Measurements from ENCODE around the gene KRT4. TPM values are rescaled to one million over a fixed set of nuclear protein-coding genes. Genes with fewer than 3 reads are reported as not detected.
"Not testable (repeated sequence)": the region's sequence is repeated elsewhere in the genome, so short reads cannot be mapped to it uniquely, and the experiment has no call there.

KRT4 gene
- total RNA-seq, 2 experiments from 2014 or later = not detected

- ATAC-seq (no peak), DNase-seq (no peak)
- CTCF ChIA-PET = no interaction called here
- POLR2A ChIA-PET = no interaction called here
- Mint-ChIP-seq H3K27ac (no peak overlapping the region), H3K36me3 (ENCODE audit: low read depth) (no peaks in the 10 kb centered on the region), H3K27me3 (ENCODE audit: low read depth) (peaks cover 30% of the 10 kb centered on the region), H3K4me1 (ENCODE audit: low read depth) (no peaks in the 10 kb centered on the region), H3K9me3 (ENCODE audit: insufficient read depth) (no peaks in the 10 kb centered on the region), H3K4me3 (no peak overlapping the region)
Measured at GRCh38 chr12:52769354-52769753, 44.6 kb downstream of the KRT4 start.

DNA sequence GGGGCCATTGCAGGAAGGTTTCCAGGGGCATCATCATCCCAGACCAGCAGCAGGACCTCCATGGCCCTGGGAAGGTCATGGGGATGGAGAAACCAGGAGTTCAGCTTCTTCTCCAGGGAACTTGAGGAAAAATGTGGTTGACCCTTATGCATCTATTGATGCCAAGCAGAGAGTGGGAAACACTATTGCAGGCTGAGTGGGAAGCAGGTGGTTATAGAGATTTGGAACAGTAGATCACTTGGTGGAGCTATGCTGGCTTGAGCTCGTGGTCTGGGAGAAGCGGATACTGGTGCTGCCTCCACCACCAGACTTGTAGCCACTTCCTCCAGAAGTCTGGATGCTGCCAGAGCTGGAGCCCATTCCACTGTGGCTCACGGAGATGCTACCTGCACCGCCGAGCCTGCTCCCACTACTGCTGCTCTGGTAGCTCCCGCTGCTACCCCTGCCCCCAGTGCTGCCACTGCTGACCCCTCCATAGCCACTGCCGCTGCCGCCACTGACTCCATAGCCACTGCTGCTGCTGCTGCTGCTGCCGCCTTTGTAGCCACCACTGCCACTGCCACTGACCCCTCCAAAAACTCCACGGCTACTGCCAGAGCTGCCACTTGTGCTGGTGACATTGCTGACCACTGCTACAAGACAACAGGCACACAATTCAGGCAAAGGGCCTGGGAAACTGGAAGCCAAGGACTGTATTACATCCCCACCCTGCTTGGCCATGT lies 45.3 kb downstream of the KRT4 start:
- POLR2A ChIA-PET = no interaction called here
- Mint-ChIP-seq H3K9me3 (ENCODE audit: insufficient read depth) (no peaks in the 10 kb centered on the region), H3K4me1 (ENCODE audit: low read depth) (no peaks in the 10 kb centered on the region)

DNA sequence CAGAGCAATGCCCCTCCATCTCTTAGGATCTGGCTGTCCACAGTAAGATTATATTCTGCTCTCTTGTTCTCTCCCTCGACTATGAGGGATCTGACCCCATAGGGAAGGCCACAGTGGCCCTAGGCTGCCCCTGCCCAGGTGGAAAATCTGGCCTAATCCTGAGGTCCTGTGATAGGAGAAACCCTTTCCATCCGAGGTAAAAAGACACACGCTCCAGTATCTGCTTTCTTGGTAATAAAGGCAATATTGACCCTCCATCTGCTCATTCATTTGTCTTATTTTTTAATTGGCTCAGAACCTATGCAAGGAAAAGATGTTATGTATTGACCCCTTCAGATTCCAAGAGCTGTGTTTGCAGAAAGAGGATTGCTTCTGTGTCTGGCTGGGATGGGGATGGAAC lies 46.5 kb downstream of the KRT4 start:
- Mint-ChIP-seq H3K4me3 (no peak overlapping the region), H3K36me3 (ENCODE audit: low read depth) (no peaks in the 10 kb centered on the region), H3K27me3 (ENCODE audit: low read depth) (peaks cover 20% of the 10 kb centered on the region), H3K4me1 (ENCODE audit: low read depth) (no peaks in the 10 kb centered on the region), H3K9me3 (ENCODE audit: insufficient read depth) (peaks cover 3% of the 10 kb centered on the region), H3K27ac (no peak overlapping the region)
- DNase-seq (no peak), ATAC-seq (no peak)
- ChIA-PET POLR2A (no interaction called here), CTCF (no interaction called here)

More for the DNA sequence above, 45.3 kb downstream of the KRT4 start:
- Mint-ChIP-seq H3K36me3 (ENCODE audit: low read depth) (no peaks in the 10 kb centered on the region), H3K27ac (no peak overlapping the region), H3K27me3 (ENCODE audit: low read depth) (peaks cover 30% of the 10 kb centered on the region), H3K4me3 (no peak overlapping the region)
- CTCF ChIA-PET = no interaction called here
- no peak for DNase-seq
- no peak for ATAC-seq

- Mint-ChIP-seq H3K27me3 (ENCODE audit: low read depth) (peaks cover 20% of the 10 kb centered on the region), H3K4me1 (ENCODE audit: low read depth) (no peaks in the 10 kb centered on the region), H3K9me3 (ENCODE audit: insufficient read depth) (peaks cover 5% of the 10 kb centered on the region), H3K36me3 (ENCODE audit: low read depth) (no peaks in the 10 kb centered on the region), H3K4me3 (no peak overlapping the region), H3K27ac (no peak overlapping the region)
- ATAC-seq (no peak), DNase-seq (no peak)
- POLR2A ChIA-PET = no interaction called here
- CTCF ChIA-PET = no interaction called here
Measured at GRCh38 chr12:52767020-52767379, 46.9 kb downstream of the KRT4 start.

GRCh38 chr12:52766351-52767019 lies 47.4 kb downstream of the KRT4 start:
- H3K4me3 Mint-ChIP-seq = no peak overlapping the region
- CTCF ChIA-PET = no interaction called here
- peaks cover 5% of the 10 kb centered on the region for H3K9me3 Mint-ChIP-seq (ENCODE audit: insufficient read depth)
- DNase-seq (no peak), ATAC-seq (no peak)
- POLR2A ChIA-PET = no interaction called here
- H3K36me3 Mint-ChIP-seq (ENCODE audit: low read depth) = no peaks in the 10 kb centered on the region
- peaks cover 20% of the 10 kb centered on the region for H3K27me3 Mint-ChIP-seq (ENCODE audit: low read depth)
- H3K27ac Mint-ChIP-seq = no peak overlapping the region
- H3K4me1 Mint-ChIP-seq (ENCODE audit: low read depth) = no peaks in the 10 kb centered on the region

GRCh38 chr12:52765702-52766101 lies 48.2 kb downstream of the KRT4 start:
- DNase-seq (no peak), ATAC-seq (no peak)
- peaks cover 15% of the 10 kb centered on the region for H3K27me3 Mint-ChIP-seq (ENCODE audit: low read depth)
- no peaks in the 10 kb centered on the region for H3K4me1 Mint-ChIP-seq (ENCODE audit: low read depth)
- POLR2A ChIA-PET = no interaction called here
- H3K36me3 Mint-ChIP-seq (ENCODE audit: low read depth) = no peaks in the 10 kb centered on the region
- no peak overlapping the region for H3K4me3 Mint-ChIP-seq
- H3K27ac Mint-ChIP-seq = no peak overlapping the region
- peaks cover 5% of the 10 kb centered on the region for H3K9me3 Mint-ChIP-seq (ENCODE audit: insufficient read depth)
- CTCF ChIA-PET = no interaction called here

DNA sequence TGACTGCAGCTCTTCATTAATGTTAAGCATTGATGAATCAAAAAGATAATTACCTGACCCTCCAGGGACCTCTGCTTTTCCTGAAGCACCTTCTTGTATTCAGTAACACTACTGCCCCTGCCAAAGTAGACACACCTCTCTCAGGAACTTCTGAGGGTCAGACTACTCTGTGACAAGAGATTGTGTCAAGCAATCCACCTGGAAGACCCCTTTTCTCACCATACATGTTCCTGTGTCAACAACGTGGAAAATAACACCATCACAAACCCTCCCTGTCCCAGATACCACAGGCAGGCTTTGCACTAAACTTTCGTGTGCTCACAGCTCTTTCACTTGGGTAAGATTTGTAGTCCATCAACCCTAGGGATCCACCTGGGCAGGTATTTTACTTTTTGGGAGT lies 49.9 kb downstream of the KRT4 start:
- DNase-seq (no peak), ATAC-seq (no peak)
- ChIA-PET POLR2A (no interaction called here), CTCF (interaction anchor here (0.9 to 1.4 kb wide), 3 partner anchors 116 to 381 kb away, joined by 3 to 4 read pairs (median 3); no protein-coding TSS in a partner anchor)
- no peaks in the 10 kb centered on the region for H3K4me1 Mint-ChIP-seq (ENCODE audit: low read depth)
- peaks cover 5% of the 10 kb centered on the region for H3K9me3 Mint-ChIP-seq (ENCODE audit: insufficient read depth)
- H3K27me3 Mint-ChIP-seq (ENCODE audit: low read depth) = peaks cover 16% of the 10 kb centered on the region
- no peak overlapping the region for H3K27ac Mint-ChIP-seq
- no peaks in the 10 kb centered on the region for H3K36me3 Mint-ChIP-seq (ENCODE audit: low read depth)
- no peak overlapping the region for H3K4me3 Mint-ChIP-seq

GRCh38 chr12:52763036-52763659 lies 50.8 kb downstream of the KRT4 start:
- peaks cover 19% of the 10 kb centered on the region for H3K27me3 Mint-ChIP-seq (ENCODE audit: low read depth)
- no peak overlapping the region for H3K4me3 Mint-ChIP-seq
- no peak for ATAC-seq
- H3K36me3 Mint-ChIP-seq (ENCODE audit: low read depth) = no peaks in the 10 kb centered on the region
- ChIA-PET CTCF (no interaction called here), POLR2A (no interaction called here)
- H3K4me1 Mint-ChIP-seq (ENCODE audit: low read depth) = no peaks in the 10 kb centered on the region
- H3K9me3 Mint-ChIP-seq (ENCODE audit: insufficient read depth) = peaks cover 5% of the 10 kb centered on the region
- no peak for DNase-seq
- no peak overlapping the region for H3K27ac Mint-ChIP-seq

DNA sequence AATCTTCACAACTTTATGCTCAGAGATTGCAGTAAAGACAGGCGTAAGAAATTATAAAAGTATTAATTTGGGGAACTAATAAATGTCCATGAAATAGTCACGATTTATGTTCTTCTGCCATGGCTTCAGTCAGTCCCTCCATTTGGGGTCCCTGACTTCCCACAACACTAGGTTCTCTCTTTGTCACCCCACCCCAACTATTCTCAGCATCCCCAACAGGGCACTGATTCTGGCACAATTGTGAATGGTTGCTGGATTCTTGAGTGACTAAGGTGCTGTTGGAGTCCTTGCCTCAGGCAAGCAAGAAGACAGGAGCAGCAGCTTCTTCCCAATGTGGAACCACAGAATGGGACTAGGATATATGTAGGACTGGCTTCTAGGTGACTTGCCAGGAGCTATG lies 52.1 kb downstream of the KRT4 start:
- Mint-ChIP-seq H3K9me3 (ENCODE audit: insufficient read depth) (peaks cover 5% of the 10 kb centered on the region), H3K4me3 (no peak overlapping the region), H3K4me1 (ENCODE audit: low read depth) (no peaks in the 10 kb centered on the region), H3K27me3 (ENCODE audit: low read depth) (peaks cover 17% of the 10 kb centered on the region), H3K36me3 (ENCODE audit: low read depth) (no peaks in the 10 kb centered on the region), H3K27ac (no peak overlapping the region)
- DNase-seq (no peak), ATAC-seq (no peak)
- POLR2A ChIA-PET = no interaction called here
- CTCF ChIA-PET = no interaction called here

DNA sequence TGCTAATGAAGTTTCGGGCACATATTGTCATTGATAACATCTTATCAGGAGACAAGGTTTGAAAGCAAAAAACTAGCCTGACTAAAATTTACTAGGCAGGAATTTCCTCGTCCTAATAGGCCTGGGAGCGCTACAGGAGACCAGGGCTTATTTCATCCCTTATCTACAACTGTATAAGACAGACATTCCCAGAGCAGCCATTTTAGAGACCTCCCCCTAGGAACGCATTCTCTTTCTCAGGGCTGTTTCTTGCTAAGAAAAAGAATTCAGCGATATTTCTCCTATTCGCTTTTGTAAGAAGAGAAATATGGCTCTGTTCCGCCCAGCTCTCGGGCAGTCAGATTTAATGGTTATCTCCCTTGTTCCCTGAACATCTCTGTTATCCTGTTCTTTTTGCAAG lies 52.7 kb downstream of the KRT4 start:
- H3K36me3 Mint-ChIP-seq (ENCODE audit: low read depth); CTCF ChIA-PET: not testable (repeated sequence)

DNA sequence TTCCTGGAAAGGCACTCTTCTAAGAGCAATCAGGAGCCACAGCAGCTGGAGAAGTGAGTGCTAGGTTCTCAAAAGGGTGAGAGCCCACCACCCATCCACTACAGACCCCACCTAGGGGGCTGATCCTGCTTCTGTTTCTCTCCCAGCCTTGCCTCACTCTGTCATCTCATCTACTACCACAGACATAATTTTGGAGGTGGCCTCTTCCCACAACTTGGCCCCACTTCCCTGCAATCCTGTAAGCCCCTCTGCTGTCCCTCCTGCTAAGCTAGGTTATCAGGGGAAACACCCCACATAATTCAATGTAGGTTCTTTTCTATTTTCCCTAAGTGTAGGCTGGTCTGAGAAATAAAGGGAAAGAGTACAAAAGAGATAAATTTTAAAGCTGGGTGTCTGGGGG lies 53.3 kb downstream of the KRT4 start:
- H3K27me3 Mint-ChIP-seq (ENCODE audit: low read depth) = peaks cover 11% of the 10 kb centered on the region
- H3K4me3 Mint-ChIP-seq = no peak overlapping the region
- H3K36me3 Mint-ChIP-seq (ENCODE audit: low read depth) = no peaks in the 10 kb centered on the region
- H3K27ac Mint-ChIP-seq = no peak overlapping the region
- H3K9me3 Mint-ChIP-seq (ENCODE audit: insufficient read depth) = peaks cover 5% of the 10 kb centered on the region
- ATAC-seq (no peak), DNase-seq (no peak)
- H3K4me1 Mint-ChIP-seq (ENCODE audit: low read depth) = no peaks in the 10 kb centered on the region
- POLR2A ChIA-PET = no interaction called here
- CTCF ChIA-PET = no interaction called here

More for the DNA sequence above, 52.7 kb downstream of the KRT4 start:
- H3K4me1 Mint-ChIP-seq (ENCODE audit: low read depth); H3K4me3 Mint-ChIP-seq; ATAC-seq; H3K9me3 Mint-ChIP-seq (ENCODE audit: insufficient read depth); DNase-seq; H3K27ac Mint-ChIP-seq; POLR2A ChIA-PET: not testable (repeated sequence)
- peaks cover 15% of the 10 kb centered on the region for H3K27me3 Mint-ChIP-seq (ENCODE audit: low read depth)

DNA sequence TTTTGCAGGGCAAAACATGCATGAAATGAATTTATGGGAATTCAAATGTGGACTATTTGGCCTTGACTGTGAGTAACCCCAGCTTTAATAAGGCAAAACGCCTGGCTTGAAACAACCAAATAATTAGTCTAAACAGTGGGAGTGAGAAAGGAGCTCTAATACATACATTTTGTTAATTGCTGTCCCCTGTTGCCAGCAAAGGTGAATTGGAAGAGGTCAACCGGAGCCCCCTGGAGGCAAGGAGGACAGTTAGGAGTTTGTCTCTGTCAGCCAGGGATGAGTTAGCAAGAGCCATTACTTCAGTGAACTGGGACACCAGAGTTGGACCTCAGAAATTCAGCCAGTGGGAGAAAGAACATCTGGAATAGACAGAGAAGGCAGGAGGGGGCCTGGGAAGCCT lies 54.2 kb downstream of the KRT4 start:
- CTCF ChIA-PET = interaction anchor here (0.9 kb wide), 1 partner anchor 175 kb away, joined by 4 read pairs; no protein-coding TSS in a partner anchor

More for the DNA sequence above, 54.2 kb downstream of the KRT4 start:
- no peaks in the 10 kb centered on the region for H3K4me1 Mint-ChIP-seq (ENCODE audit: low read depth)
- H3K9me3 Mint-ChIP-seq (ENCODE audit: insufficient read depth) = peaks cover 5% of the 10 kb centered on the region
- H3K36me3 Mint-ChIP-seq (ENCODE audit: low read depth) = no peaks in the 10 kb centered on the region
- H3K27ac Mint-ChIP-seq = no peak overlapping the region
- DNase-seq (no peak), ATAC-seq (no peak)
- H3K4me3 Mint-ChIP-seq = no peak overlapping the region
- POLR2A ChIA-PET = no interaction called here
- peaks cover 8% of the 10 kb centered on the region for H3K27me3 Mint-ChIP-seq (ENCODE audit: low read depth)
